K562 (cell line): ENCODE measurements around the gene MVB12B. TPM values are rescaled to one million over a fixed set of nuclear protein-coding genes. Genes with fewer than 3 reads are reported as not detected.

Experiments
- ATAC-seq: fragments of 200-7000 bp; cut with Tn5 transposase; 3 replicates; pipeline ENCODE4 v1.9.1; 2020; ENCODE audit warnings: moderate library complexity
- BruUV-seq: library from RNA; stranded (reverse); fragments of 400-500 nt; replicated peaks from 2 replicates; lab custom pipeline; 2021; lab: Mats Ljungman, UMichigan
- CTCF ChIA-PET: fragments of 300-600 bp; formaldehyde crosslinking; extraction: SDS; loops from one replicate; lab custom pipeline; 2021; ENCODE audit warnings: low intra/inter-chr PET ratio; lab: Yijun Ruan, JAX
- POLR2A ChIA-PET: fragments of 300-600, 350-650 bp; sonication (Branson Sonifier 250); formaldehyde crosslinking; extraction: SDS; loops from one replicate; lab custom pipeline; 2021; ENCODE audit warnings: antibody characterized with exemption, inconsistent platforms; lab: Yijun Ruan, JAX
- DNase-seq, 4 experiments: peaks; one replicate each; pipeline versions ENCODE4 v3.0.0 to v3.0.0-alpha.2; 2011 to 2018; ENCODE audit warnings: low spot score in 3 of 4, mixed read lengths in 3 of 4; ENCODE audit errors: extremely low read depth in 1 of 4
- FAIRE-seq: peaks from 2 replicates; lab custom pipeline; 2011; peaks lifted over from hg19 to GRCh38; lab: Jason Lieb, UNC
- H2AFZ ChIP-seq: 2 replicates; pipeline ENCODE4 v1.6.0; 2011; ENCODE audit warnings: low read depth, low read length, control low read depth, inconsistent platforms
- H3K27ac ChIP-seq: fragments of 200-600 bp; 3 replicates; pipeline ENCODE4 v1.8.0; 2011; ENCODE audit warnings: low read depth, mild to moderate bottlenecking, control low read depth, inconsistent platforms, low read length, moderate library complexity, mixed read lengths; ENCODE audit errors: extremely low read depth
- H3K27me3 ChIP-seq, 2 experiments: fragments of 300-600 bp in 1 of 2; 2 replicates in 1 of 2; 3 replicates in 1 of 2; pipeline versions ENCODE4 v1.6.0 to v1.8.0; 2011; ENCODE audit warnings: inconsistent platforms in 2 of 2, low read length in 2 of 2, mild to moderate bottlenecking in 1 of 2, mixed read lengths in 1 of 2, moderate library complexity in 1 of 2; ENCODE audit not compliant: control insufficient read depth in 2 of 2, insufficient read depth in 2 of 2
- H3K36me3 ChIP-seq: fragments of 300-600 bp; 3 replicates; pipeline ENCODE4 v1.8.0; 2011; ENCODE audit warnings: mild to moderate bottlenecking, low read length, inconsistent platforms; ENCODE audit not compliant: control insufficient read depth, insufficient read depth
- H3K4me1 ChIP-seq, 2 experiments: fragments of 200-600 bp in 1 of 2; replicated peaks in 1 of 2; 2 replicates in 1 of 2; 3 replicates in 1 of 2; pipeline versions ENCODE4 v1.5.1 to v1.8.0; 2011; ENCODE audit warnings: inconsistent platforms in 2 of 2, low read length in 2 of 2, mild to moderate bottlenecking in 1 of 2, mixed read lengths in 1 of 2, moderate library complexity in 1 of 2; ENCODE audit not compliant: control insufficient read depth in 2 of 2, insufficient read depth in 2 of 2
- H3K4me2 ChIP-seq: 2 replicates; pipeline ENCODE4 v1.6.1; 2011; ENCODE audit warnings: low read length, control low read depth, inconsistent platforms, mixed read lengths; ENCODE audit not compliant: insufficient read depth
- H3K4me3 ChIP-seq: fragments of 200-600 bp; sonication (generic), shearing (Covaris generic); 2 replicates; pipeline ENCODE4 v1.5.1; 2016; ENCODE audit warnings: control low read depth, inconsistent platforms
- H3K79me2 ChIP-seq: fragments of 200-600 bp; 3 replicates; pipeline ENCODE4 v1.8.0; 2011; ENCODE audit warnings: low read length, inconsistent platforms; ENCODE audit not compliant: control insufficient read depth, insufficient read depth
- H3K9ac ChIP-seq, 2 experiments: 2 replicates each; pipeline versions ENCODE4 v1.6.0 to v1.6.1; 2011; ENCODE audit warnings: low read depth in 2 of 2, low read length in 2 of 2, control low read depth in 1 of 2, inconsistent platforms in 1 of 2, mild to moderate bottlenecking in 1 of 2, mixed read lengths in 1 of 2; ENCODE audit not compliant: insufficient read depth in 1 of 2
- H3K9me1 ChIP-seq: one replicate; pipeline ENCODE4 v1.6.0; 2011; ENCODE audit warnings: inconsistent platforms, mild to moderate bottlenecking, low read length, moderate library complexity; ENCODE audit not compliant: control insufficient read depth, insufficient read depth
- H3K9me3 ChIP-seq: replicated peaks from 2 replicates; pipeline ENCODE4 v1.5.1; 2011; ENCODE audit warnings: low read depth, low read length, inconsistent platforms; ENCODE audit not compliant: control insufficient read depth, insufficient read depth
- H4K20me1 ChIP-seq: replicated peaks from 2 replicates; pipeline ENCODE4 v1.6.1; 2011; ENCODE audit warnings: low read length, inconsistent platforms, mixed read lengths; ENCODE audit not compliant: control insufficient read depth, insufficient read depth
- CCAR2 ChIP-seq: fragments of 200-400 bp; formaldehyde crosslinking; IDR thresholded peaks from 2 replicates; pipeline ENCODE4 v1.6.1; 2017; ENCODE audit warnings: mild to moderate bottlenecking, low read depth, low read length
- RAD21 ChIP-seq, 2 experiments: fragments of 250-450 bp in 1 of 2; fragments of 450-650 bp in 1 of 2; sonication (Bioruptor Pico) in 1 of 2; formaldehyde crosslinking in 1 of 2; IDR thresholded peaks in 1 of 2; conservative IDR thresholded peaks in 1 of 2; 2 replicates each; pipeline versions ENCODE4 v1.4.0 to v1.8.0; 2020 to 2022; ENCODE audit warnings: mild to moderate bottlenecking in 2 of 2, moderate library complexity in 1 of 2
- TEAD1 ChIP-seq, 2 experiments: fragments of 450-650 bp in 1 of 2; sonication (generic) in 1 of 2; formaldehyde crosslinking; IDR thresholded peaks; 2 replicates each; pipeline versions ENCODE4 v1.4.0 to v1.8.0; 2020 to 2022; ENCODE audit warnings: mild to moderate bottlenecking in 2 of 2, missing genetic modification reagents in 1 of 2
- WGBS: fragments of 100-300 bp; shearing (Covaris generic); methylation state at CpG from one replicate; pipeline ENCODE4 v1.1.6; 2016; ENCODE audit warnings: low coverage, mixed read lengths; ENCODE audit not compliant: insufficient coverage; ENCODE audit errors: missing lambda C conversion rate; 5-methylcytosine and 5-hydroxymethylcytosine counted together
- in situ Hi-C: fragments of 300-500 bp; cut with MboI; formaldehyde crosslinking; loops from 4 replicates; pipeline ENCODE4 v1.15.0; 2018; ENCODE audit warnings: inconsistent platforms, mixed read lengths
- intact Hi-C: fragments of 100-400 bp; cut with micrococcal nuclease; formaldehyde crosslinking; loops from 2 replicates; pipeline ENCODE4 v1.14.2; 2022
- polyA plus RNA-seq, 8 experiments: library from polyadenylated mRNA; depleted of rRNA in 4 of 8; stranded (reverse) in 5 of 8; unstranded in 3 of 8; fragments of >200 nt; fragmentation: Nextera tagmentation in 2 of 8; fragmentation: Illumina TruSeq in 1 of 8; extraction: Ambion mirVana in 2 of 8; extraction: Trizol in 1 of 8; gene quantifications; 2 replicates each; pipeline versions ENCODE4 v1.2.1 to v1.2.3, GENCODE V29; 2011 to 2014; ENCODE audit warnings: inconsistent platforms in 1 of 8, missing spikeins in 1 of 8
- total RNA-seq, 7 experiments: library from RNA; depleted of rRNA in 6 of 7; stranded (reverse); fragments of >200 nt in 6 of 7; fragmentation: Illumina TruSeq in 2 of 7; extraction: Trizol in 2 of 7; gene quantifications; 2 replicates each; pipeline versions ENCODE4 v1.2.1 to v1.2.3, GENCODE V29; 2011 to 2021; ENCODE audit warnings: low replicate concordance in 1 of 7
- TF ChIP-seq, protein P1 (sequence below), 2 experiments: fragments of 450-650 bp; formaldehyde crosslinking in 1 of 2; IDR thresholded peaks; 2 replicates each; pipeline versions ENCODE4 v1.4.0 to v1.6.1; 2014 to 2020; ENCODE audit warnings: mild to moderate bottlenecking in 2 of 2, borderline replicate concordance in 1 of 2, low read depth in 1 of 2
- TF ChIP-seq, protein P2 (sequence below): fragments of 250-450 bp; sonication (Bioruptor Pico); IDR thresholded peaks from 2 replicates; pipeline ENCODE4 v1.5.0; 2020; ENCODE audit warnings: mild to moderate bottlenecking, borderline replicate concordance
- TF ChIP-seq, protein P3 (sequence below), 3 experiments: IDR thresholded peaks in 2 of 3; conservative IDR thresholded peaks in 1 of 3; 2 replicates each; pipeline ENCODE4 v1.5.1; 2011 to 2012; ENCODE audit warnings: low read length in 3 of 3, mild to moderate bottlenecking in 3 of 3, control low read depth in 2 of 3, improper control_type of control experiment in 1 of 3, inconsistent platforms in 1 of 3, low read depth in 1 of 3, mixed read lengths in 1 of 3, moderate library complexity in 1 of 3; ENCODE audit not compliant: insufficient read depth in 2 of 3

The MVB12B gene
- total and polyA plus RNA-seq, 9 of the 15 experiments (the other 6 are each of a cell fraction or from before 2014, with no cell fraction given), result not detected

DNA sequence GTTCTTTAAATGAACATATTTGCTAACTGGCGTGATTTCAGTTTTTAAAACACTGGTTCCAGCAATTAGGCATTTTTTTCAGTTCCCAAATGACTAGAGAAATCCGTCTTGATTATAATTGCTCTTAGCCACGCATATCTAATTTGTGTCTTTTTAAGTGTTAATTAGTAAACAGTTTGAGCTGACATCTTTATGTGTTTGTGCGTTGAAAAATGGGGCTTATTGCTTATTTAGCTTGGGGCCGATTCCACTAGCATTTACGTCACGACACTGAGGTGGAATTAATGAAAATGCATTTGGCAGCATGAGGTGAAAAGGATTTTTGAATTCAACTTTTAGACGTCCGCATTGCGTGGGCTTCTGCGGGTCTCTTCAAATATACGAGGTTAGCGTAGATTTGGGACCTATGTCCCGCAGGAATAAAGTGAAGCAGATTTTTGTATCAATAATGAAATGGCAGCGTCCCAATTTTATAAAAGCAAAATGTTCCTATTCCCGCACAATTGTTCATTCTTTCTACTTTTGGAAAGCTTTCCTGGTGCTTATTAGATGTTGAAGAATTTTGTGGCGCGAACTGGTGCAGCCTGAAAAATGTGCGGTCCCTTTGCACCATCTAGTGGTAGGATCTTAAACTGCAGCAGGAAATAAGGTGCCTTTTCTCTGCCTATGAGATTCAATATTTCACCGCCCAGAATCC is 164.4 kb downstream of the MVB12B start:
- Histone ChIP-seq H3K4me3 (no peak overlapping the region), H3K27ac (no peak overlapping the region), H3K4me2 (no peak overlapping the region), H3K9me1 (no peaks in the 10 kb centered on the region), H3K27me3 (peaks cover 10 to 56% of the 10 kb centered on the region in 2 experiments), H3K9ac (no peak overlapping the region), H3K9me3 (no peaks in the 10 kb centered on the region), H3K79me2 (no peaks in the 10 kb centered on the region), H2AFZ (no peak overlapping the region), H4K20me1 (peaks cover 15% of the 10 kb centered on the region; the same call in 1 of the 2 replicates), H3K4me1 (no peaks in the 10 kb centered on the region), H3K36me3 (no peaks in the 10 kb centered on the region)
- 32% methylated on average over 20 of the region's 20 CpGs for WGBS
- in situ Hi-C loops, result loop anchor here (25.0 kb wide), 1 partner anchor 1229 kb away; the partner anchor contains the start of gene GAPVD1
- peak; percentile 82 for ATAC-seq
- DNase-seq, result peak; percentile 58 to 71 (median 66)
- intact Hi-C loops, result loop anchor here (1.0 to 10.0 kb wide), 4 partner anchors 56 to 1084 kb away; no protein-coding TSS in a partner anchor
- ChIA-PET POLR2A (interaction anchor here (0.6 to 1.0 kb wide), 3 partner anchors 92 to 261 kb away, joined by 3 read pairs; no protein-coding TSS in a partner anchor), CTCF (interaction anchor here (0.7 to 1.0 kb wide), 3 partner anchors 262 to 1719 kb away, joined by 3 to 4 read pairs (median 3); partner anchors contain the start of gene NR6A1)
- FAIRE-seq, result peak; percentile 95
- BruUV-seq, result no TSS peak
- peak; percentile 85 for TF ChIP-seq RAD21 (CRISPR knock-in tag; conservative IDR thresholded peaks at IDR 0.05 in 1 of 2, IDR thresholded peaks at IDR 0.05 in 1 of 2)
- TF ChIP-seq, protein P1, sequence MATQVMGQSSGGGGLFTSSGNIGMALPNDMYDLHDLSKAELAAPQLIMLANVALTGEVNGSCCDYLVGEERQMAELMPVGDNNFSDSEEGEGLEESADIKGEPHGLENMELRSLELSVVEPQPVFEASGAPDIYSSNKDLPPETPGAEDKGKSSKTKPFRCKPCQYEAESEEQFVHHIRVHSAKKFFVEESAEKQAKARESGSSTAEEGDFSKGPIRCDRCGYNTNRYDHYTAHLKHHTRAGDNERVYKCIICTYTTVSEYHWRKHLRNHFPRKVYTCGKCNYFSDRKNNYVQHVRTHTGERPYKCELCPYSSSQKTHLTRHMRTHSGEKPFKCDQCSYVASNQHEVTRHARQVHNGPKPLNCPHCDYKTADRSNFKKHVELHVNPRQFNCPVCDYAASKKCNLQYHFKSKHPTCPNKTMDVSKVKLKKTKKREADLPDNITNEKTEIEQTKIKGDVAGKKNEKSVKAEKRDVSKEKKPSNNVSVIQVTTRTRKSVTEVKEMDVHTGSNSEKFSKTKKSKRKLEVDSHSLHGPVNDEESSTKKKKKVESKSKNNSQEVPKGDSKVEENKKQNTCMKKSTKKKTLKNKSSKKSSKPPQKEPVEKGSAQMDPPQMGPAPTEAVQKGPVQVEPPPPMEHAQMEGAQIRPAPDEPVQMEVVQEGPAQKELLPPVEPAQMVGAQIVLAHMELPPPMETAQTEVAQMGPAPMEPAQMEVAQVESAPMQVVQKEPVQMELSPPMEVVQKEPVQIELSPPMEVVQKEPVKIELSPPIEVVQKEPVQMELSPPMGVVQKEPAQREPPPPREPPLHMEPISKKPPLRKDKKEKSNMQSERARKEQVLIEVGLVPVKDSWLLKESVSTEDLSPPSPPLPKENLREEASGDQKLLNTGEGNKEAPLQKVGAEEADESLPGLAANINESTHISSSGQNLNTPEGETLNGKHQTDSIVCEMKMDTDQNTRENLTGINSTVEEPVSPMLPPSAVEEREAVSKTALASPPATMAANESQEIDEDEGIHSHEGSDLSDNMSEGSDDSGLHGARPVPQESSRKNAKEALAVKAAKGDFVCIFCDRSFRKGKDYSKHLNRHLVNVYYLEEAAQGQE (IDR thresholded peaks at IDR 0.05; ENCODE audit: borderline replicate concordance), result peak; percentile 52; the same call in 1 of the 2 replicates
- TF ChIP-seq, protein P1 (CRISPR knock-in tag; IDR thresholded peaks at IDR 0.05; ENCODE audit: low read depth), result no peak
- TF ChIP-seq, protein P2, sequence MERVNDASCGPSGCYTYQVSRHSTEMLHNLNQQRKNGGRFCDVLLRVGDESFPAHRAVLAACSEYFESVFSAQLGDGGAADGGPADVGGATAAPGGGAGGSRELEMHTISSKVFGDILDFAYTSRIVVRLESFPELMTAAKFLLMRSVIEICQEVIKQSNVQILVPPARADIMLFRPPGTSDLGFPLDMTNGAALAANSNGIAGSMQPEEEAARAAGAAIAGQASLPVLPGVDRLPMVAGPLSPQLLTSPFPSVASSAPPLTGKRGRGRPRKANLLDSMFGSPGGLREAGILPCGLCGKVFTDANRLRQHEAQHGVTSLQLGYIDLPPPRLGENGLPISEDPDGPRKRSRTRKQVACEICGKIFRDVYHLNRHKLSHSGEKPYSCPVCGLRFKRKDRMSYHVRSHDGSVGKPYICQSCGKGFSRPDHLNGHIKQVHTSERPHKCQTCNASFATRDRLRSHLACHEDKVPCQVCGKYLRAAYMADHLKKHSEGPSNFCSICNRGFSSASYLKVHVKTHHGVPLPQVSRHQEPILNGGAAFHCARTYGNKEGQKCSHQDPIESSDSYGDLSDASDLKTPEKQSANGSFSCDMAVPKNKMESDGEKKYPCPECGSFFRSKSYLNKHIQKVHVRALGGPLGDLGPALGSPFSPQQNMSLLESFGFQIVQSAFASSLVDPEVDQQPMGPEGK (CRISPR knock-in tag), result no peak
- TF ChIP-seq CCAR2, result no peak
- peak in 1 of 2 experiments; percentile 61; a peak in 1 of 4 replicates for TF ChIP-seq TEAD1 (CRISPR knock-in tag; IDR thresholded peaks at IDR 0.05)
- TF ChIP-seq, protein P3, sequence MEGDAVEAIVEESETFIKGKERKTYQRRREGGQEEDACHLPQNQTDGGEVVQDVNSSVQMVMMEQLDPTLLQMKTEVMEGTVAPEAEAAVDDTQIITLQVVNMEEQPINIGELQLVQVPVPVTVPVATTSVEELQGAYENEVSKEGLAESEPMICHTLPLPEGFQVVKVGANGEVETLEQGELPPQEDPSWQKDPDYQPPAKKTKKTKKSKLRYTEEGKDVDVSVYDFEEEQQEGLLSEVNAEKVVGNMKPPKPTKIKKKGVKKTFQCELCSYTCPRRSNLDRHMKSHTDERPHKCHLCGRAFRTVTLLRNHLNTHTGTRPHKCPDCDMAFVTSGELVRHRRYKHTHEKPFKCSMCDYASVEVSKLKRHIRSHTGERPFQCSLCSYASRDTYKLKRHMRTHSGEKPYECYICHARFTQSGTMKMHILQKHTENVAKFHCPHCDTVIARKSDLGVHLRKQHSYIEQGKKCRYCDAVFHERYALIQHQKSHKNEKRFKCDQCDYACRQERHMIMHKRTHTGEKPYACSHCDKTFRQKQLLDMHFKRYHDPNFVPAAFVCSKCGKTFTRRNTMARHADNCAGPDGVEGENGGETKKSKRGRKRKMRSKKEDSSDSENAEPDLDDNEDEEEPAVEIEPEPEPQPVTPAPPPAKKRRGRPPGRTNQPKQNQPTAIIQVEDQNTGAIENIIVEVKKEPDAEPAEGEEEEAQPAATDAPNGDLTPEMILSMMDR (IDR thresholded peaks at IDR 0.05 in 2 of 3, conservative IDR thresholded peaks at IDR 0.05 in 1 of 3; ENCODE audit: insufficient read depth in 2 of 3, low read depth in 1 of 3, low read length in 3 of 3), result peak; percentile 68 to 95 (median 82)
